KMS-11 (cell line): ENCODE measurements around the gene KCTD12.

Experiments used
- H2AFZ ChIP-seq: fragments of 200-600 bp; sonication (generic); 2 replicates; pipeline ENCODE4 v1.6.1; 2016; ENCODE audit warnings: antibody characterized with exemption, mixed run types, low read depth
- H3K27ac ChIP-seq: fragments of 200-600 bp; sonication (generic); 2 replicates; pipeline ENCODE4 v1.6.1; 2016; ENCODE audit warnings: mild to moderate bottlenecking, mixed run types
- H3K27me3 ChIP-seq: fragments of 200-600 bp; sonication (generic); 2 replicates; pipeline ENCODE4 v1.6.1; 2017; ENCODE audit warnings: mild to moderate bottlenecking, low read depth, mixed run types, moderate library complexity; ENCODE audit not compliant: insufficient read depth
- H3K36me3 ChIP-seq: fragments of 200-600 bp; sonication (generic); 2 replicates; pipeline ENCODE4 v1.6.1; 2017; ENCODE audit warnings: mild to moderate bottlenecking, mixed run types; ENCODE audit not compliant: insufficient read depth
- H3K4me1 ChIP-seq: fragments of 200-600 bp; sonication (generic); 2 replicates; pipeline ENCODE4 v1.6.1; 2016; ENCODE audit warnings: mild to moderate bottlenecking, low read depth, mixed run types; ENCODE audit not compliant: poor library complexity, severe bottlenecking
- H3K4me2 ChIP-seq: fragments of 200-600 bp; sonication (generic); 2 replicates; pipeline ENCODE4 v1.7.0; 2016; ENCODE audit warnings: mild to moderate bottlenecking, mixed run types
- H3K4me3 ChIP-seq: fragments of 200-600 bp; sonication (generic); IDR thresholded peaks from 2 replicates; pipeline ENCODE4 v1.6.1; 2017; ENCODE audit warnings: low read depth, low read length, mixed read lengths; ENCODE audit not compliant: insufficient read depth
- H3K79me2 ChIP-seq: fragments of 200-600 bp; sonication (generic); 2 replicates; pipeline ENCODE4 v1.6.1; 2016; ENCODE audit warnings: low read depth, mixed run types; ENCODE audit not compliant: insufficient read depth
- H3K9ac ChIP-seq: fragments of 200-600 bp; sonication (generic); 2 replicates; pipeline ENCODE4 v1.6.1; 2016; ENCODE audit warnings: mild to moderate bottlenecking, mixed run types
- H4K20me1 ChIP-seq: fragments of 200-600 bp; sonication (generic); 2 replicates; pipeline ENCODE4 v1.6.1; 2016; ENCODE audit warnings: mild to moderate bottlenecking, mixed run types; ENCODE audit not compliant: insufficient read depth
- TF ChIP-seq, protein P1 (sequence below): fragments of 200-600 bp; sonication (generic); conservative IDR thresholded peaks from 2 replicates; pipeline ENCODE4 v1.6.1; 2017; ENCODE audit warnings: low read depth, mild to moderate bottlenecking, antibody characterized with exemption, low read length, moderate library complexity, mixed read lengths

Gene KCTD12

DNA sequence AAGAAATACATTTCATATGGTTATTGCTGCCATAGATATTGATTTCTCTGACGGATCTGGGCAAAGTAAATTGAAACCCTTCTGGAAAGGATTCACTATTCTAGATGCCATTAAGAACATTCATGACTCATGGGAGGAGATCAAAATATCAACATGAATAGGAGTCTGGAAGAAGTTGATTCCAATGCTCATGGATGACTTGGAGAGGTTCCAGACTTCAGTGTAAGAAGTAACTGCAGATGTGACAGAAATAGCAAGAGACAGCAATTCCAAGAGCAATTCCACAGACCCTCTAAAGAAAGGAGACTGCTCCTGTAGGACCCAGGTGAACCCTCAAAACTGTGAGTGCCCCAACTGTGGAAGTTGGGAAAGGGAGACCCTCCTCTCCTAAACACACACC, 30.9 kb upstream of the KCTD12 start:
- no peak overlapping the region for H3K4me2 ChIP-seq
- TF ChIP-seq, protein P1, sequence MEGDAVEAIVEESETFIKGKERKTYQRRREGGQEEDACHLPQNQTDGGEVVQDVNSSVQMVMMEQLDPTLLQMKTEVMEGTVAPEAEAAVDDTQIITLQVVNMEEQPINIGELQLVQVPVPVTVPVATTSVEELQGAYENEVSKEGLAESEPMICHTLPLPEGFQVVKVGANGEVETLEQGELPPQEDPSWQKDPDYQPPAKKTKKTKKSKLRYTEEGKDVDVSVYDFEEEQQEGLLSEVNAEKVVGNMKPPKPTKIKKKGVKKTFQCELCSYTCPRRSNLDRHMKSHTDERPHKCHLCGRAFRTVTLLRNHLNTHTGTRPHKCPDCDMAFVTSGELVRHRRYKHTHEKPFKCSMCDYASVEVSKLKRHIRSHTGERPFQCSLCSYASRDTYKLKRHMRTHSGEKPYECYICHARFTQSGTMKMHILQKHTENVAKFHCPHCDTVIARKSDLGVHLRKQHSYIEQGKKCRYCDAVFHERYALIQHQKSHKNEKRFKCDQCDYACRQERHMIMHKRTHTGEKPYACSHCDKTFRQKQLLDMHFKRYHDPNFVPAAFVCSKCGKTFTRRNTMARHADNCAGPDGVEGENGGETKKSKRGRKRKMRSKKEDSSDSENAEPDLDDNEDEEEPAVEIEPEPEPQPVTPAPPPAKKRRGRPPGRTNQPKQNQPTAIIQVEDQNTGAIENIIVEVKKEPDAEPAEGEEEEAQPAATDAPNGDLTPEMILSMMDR: no peak
- no peaks in the 10 kb centered on the region for H3K36me3 ChIP-seq
- no peaks in the 10 kb centered on the region for H3K27me3 ChIP-seq
- no peak overlapping the region for H2AFZ ChIP-seq
- H3K9ac ChIP-seq: no peak overlapping the region
- H3K79me2 ChIP-seq: no peaks in the 10 kb centered on the region
- H3K27ac ChIP-seq: no peak overlapping the region
- no peaks in the 10 kb centered on the region for H3K4me1 ChIP-seq
- no peaks in the 10 kb centered on the region for H4K20me1 ChIP-seq
- no peak overlapping the region for H3K4me3 ChIP-seq

DNA sequence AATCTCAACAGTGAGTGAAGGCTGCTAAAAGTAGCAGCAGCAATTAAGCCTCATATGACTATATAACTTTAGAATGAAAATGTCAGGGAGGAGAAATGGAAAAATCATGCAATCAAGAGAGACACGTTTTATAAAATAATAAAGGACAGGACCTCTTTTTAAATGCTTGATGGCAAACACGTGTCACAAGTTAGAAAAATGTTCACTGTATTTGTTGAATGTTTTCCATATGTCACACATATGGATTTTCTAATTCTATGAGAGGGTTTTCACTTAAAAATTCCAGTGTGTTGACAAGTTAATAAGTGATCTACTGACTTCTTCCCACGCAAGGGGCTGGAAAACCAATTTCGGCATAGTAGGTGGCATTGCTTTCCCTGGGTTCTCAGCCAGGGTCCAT, 27.7 kb upstream of the KCTD12 start:
- H3K4me1 ChIP-seq: no peaks in the 10 kb centered on the region
- no peak overlapping the region for H2AFZ ChIP-seq
- H3K36me3 ChIP-seq: no peaks in the 10 kb centered on the region
- no peaks in the 10 kb centered on the region for H3K27me3 ChIP-seq
- no peak overlapping the region for H3K9ac ChIP-seq
- no peak overlapping the region for H3K4me3 ChIP-seq
- H4K20me1 ChIP-seq: no peaks in the 10 kb centered on the region
- no peak overlapping the region for H3K27ac ChIP-seq
- no peak overlapping the region for H3K4me2 ChIP-seq
- TF ChIP-seq, protein P1: no peak
- no peaks in the 10 kb centered on the region for H3K79me2 ChIP-seq

GRCh38 chr13:76912476-76912875, 26.3 kb upstream of the KCTD12 start:
- no peaks in the 10 kb centered on the region for H4K20me1 ChIP-seq
- no peak overlapping the region for H3K4me3 ChIP-seq
- no peak overlapping the region for H3K4me2 ChIP-seq
- H3K27me3 ChIP-seq: no peaks in the 10 kb centered on the region
- H3K36me3 ChIP-seq: no peaks in the 10 kb centered on the region
- H3K4me1 ChIP-seq: no peaks in the 10 kb centered on the region
- TF ChIP-seq, protein P1: no peak
- no peak overlapping the region for H3K9ac ChIP-seq
- no peak overlapping the region for H3K27ac ChIP-seq
- no peak overlapping the region for H2AFZ ChIP-seq
- no peaks in the 10 kb centered on the region for H3K79me2 ChIP-seq

GRCh38 chr13:76904507-76904906, 18.3 kb upstream of the KCTD12 start:
- no peak overlapping the region for H3K4me3 ChIP-seq
- H3K4me1 ChIP-seq: no peaks in the 10 kb centered on the region
- H3K27me3 ChIP-seq: no peaks in the 10 kb centered on the region
- no peak overlapping the region for H3K27ac ChIP-seq
- no peak overlapping the region for H2AFZ ChIP-seq
- H3K36me3 ChIP-seq: no peaks in the 10 kb centered on the region
- H4K20me1 ChIP-seq: no peaks in the 10 kb centered on the region
- H3K79me2 ChIP-seq: no peaks in the 10 kb centered on the region
- H3K4me2 ChIP-seq: no peak overlapping the region
- H3K9ac ChIP-seq: no peak overlapping the region
- TF ChIP-seq, protein P1: no peak
